ENCODE results near the gene CAMK1D.

CAMK1D gene

DNA sequence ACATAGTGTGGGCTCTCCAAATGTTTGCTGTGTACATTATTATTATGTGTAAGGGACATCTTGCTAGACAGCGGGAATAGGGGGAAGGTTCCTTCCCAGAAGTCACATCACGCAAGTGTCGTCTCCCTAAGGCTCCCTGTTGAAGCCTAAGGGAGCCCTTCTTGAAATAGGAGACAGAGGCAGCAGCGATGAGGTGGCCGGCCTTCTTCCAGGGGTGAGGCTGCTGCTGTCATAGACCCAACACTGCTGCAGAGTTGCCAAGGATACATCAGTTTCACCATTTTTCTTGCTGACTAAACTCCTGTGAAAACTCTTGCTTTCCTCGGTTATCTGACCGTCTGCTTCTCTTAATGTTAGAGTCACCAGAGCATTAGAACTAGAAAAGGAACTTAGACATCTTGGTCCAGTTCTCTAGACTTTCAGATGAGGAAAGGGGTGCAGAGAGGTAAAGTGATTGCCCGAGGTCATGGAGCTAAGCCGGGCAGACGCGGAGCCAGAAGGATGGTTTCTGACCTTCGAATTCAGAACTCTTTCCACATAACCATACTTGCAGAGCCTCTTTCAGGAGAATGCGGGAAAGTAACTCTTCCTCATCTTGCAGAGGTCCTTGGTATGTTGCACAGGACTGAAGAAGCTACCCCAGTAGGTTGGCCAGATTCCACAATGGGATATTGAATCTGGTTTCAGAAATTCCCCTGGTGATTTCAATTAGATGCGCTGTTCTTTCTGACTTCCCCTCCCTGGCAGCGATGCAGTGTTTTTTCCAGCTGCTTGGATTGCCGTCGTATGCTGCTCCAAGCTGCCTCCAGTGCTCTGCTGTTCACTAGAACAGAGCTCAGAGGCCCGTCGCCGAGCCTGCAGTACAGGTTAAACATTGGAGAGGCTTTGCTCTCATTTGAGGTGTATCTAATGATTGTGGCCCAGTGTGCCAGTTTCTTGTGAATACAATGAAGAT, 217.1 kb downstream of the CAMK1D start:
- no peak for DNase-seq

DNA sequence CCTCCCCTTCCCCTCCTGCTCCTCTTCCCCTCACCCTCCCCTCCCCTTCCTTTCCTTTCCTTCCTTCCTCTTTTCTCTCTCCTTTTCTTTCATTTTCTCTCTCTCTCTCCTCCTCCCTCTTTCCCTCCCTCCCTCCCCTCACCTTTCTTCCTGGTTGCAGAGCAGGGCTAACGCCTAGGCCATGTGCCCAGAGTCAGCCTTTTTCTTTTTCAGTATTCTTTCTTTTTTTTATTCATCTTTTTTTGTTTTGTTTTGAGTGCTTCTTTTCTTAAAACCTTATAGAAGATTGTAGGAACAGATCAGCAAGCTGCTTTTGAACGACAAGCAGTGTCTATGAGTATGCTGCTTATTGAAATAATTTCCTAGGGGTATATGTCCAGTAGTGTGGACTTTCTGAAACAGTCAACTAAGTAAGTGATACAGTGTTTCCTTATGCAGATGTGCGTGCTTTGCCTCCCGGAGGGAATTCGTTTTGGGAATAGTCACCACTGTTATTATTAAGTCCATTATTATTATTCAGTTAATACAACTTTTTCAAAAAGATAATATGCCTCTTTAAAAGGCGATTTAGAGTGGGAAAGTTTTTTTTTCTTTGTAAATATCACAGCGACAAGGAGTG, 219.2 kb downstream of the CAMK1D start:
- no peak for DNase-seq

DNA sequence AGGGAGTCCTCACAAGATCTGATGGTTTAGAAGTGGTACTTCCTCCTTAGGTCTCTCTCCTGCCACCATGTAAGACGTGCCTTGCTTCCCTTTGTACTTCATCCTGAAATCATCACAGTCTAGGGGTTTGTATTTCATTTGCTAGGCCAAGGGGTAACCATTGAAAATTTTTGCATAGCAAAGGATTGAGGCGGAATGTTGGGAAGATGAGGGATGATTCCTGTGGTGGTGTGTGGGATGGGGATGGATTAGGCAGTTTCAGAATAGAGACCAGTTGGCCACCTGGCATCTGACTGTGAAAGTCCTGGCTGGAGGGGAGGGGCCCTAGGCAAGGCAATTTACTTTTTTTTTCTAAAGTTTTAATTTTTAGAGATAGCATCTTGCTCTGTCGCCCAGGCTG, 222.9 kb downstream of the CAMK1D start:
- no peak for DNase-seq

GRCh38 chr10:12577610-12578009, 228.3 kb downstream of the CAMK1D start:
- DNase-seq: no peak

- DNase-seq: no peak
Measured at GRCh38 chr10:12579954-12580858, 230.9 kb downstream of the CAMK1D start.

- DNase-seq: no peak
Measured at GRCh38 chr10:12583891-12584595, 234.7 kb downstream of the CAMK1D start.

GRCh38 chr10:12586741-12587140, 237.4 kb downstream of the CAMK1D start:
- DNase-seq: no peak

GRCh38 chr10:12587451-12587888, 238.1 kb downstream of the CAMK1D start:
- DNase-seq: no peak

DNA sequence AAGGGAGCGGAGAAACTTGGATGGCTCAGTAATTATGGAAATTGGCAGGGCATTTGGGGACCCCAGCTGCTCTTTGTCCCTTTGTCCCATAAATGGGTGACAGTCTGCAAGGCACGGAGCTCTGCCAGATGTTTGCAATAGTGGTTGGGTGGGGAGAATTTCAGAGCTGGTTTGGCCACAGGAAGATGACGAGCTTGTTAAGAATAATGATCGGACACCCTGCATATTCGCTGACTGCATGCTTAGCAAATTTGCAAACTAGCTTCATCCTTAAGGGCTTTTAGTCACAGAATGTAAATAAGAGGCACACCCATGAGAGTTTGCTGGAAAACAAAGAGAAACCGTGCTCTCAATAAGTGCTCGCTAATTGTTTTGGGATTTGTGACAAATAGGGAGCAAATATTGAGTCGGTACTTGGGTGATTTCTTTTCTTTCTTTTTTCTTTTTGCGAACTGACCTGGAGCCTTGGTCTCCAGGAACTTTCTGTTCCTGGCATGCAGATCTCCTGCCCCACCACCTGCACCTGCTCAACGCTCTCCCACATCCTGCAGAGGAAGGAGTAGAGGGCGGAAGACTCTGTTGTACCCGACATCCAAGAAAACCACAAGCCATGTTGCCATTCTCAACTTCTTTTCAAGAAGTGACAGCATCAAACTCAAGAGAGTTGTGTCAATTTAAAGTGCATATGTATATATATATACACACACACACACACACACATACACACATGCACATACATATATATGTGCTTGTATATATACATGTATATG, 238.9 kb downstream of the CAMK1D start:
- no peak for DNase-seq

GRCh38 chr10:12589291-12589690, 239.9 kb downstream of the CAMK1D start:
- DNase-seq: no peak

GRCh38 chr10:12589791-12590190, 240.4 kb downstream of the CAMK1D start:
- no peak for DNase-seq

GRCh38 chr10:12590675-12591659, 241.6 kb downstream of the CAMK1D start:
- DNase-seq: no peak

GRCh38 chr10:12592967-12593366, 243.6 kb downstream of the CAMK1D start:
- DNase-seq: no peak

GRCh38 chr10:12594448-12594944, 245.1 kb downstream of the CAMK1D start:
- DNase-seq: no peak

DNA sequence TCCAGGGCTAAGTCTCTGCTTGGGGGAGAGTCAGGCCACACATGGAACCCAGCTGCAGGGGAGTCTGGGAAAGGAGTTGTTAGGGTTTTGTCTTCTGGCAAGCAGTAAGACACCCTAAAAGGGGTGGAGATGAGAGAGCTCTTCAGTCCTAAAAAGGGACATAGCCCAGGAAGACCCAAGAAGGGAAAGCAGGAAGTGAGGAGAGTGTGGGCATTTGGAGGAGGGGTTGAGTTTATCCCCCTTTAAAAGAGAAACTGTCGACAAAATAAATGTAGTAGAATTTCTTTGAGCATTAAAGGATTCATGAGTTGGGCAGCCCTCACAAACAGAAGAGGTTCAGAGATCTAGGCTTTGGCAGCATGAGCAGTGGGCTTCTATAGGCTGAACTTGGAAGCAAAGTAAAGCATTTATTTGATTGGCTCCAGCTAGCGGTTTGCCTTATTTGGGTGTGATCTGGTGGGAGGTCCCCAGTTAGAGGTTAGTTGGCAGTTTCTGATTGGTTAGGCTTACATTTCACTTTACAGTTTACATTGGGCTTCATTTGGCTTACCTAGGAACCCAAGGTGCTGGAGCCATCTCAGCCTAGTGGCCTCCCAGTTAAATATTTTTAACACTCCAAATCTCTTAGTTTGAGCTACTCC, 246.7 kb downstream of the CAMK1D start:
- DNase-seq: no peak

GRCh38 chr10:12597176-12597575, 247.8 kb downstream of the CAMK1D start:
- DNase-seq: no peak

- DNase-seq: no peak
Measured at GRCh38 chr10:12597788-12598765, 248.7 kb downstream of the CAMK1D start.

GRCh38 chr10:12600652-12601051, 251.3 kb downstream of the CAMK1D start:
- no peak for DNase-seq

Data from activated naive CD4-positive, alpha-beta T cell (primary cell).